ENCODE results near the gene HSPA2. TPM values are rescaled to one million over a fixed set of nuclear protein-coding genes. Genes with fewer than 3 reads are reported as not detected.

HSPA2 gene
- total RNA-seq, 1 donor from 2014 or later, result 11.4 TPM

GRCh38 chr14:64518229-64518628, 22.3 kb upstream of the HSPA2 start:
- DNase-seq (no peak), ATAC-seq (no peak)
- H3K36me3 ChIP-seq, result peaks cover 19% of the 10 kb centered on the region
- H3K4me1 ChIP-seq, result peaks cover 23% of the 10 kb centered on the region
- intact Hi-C loops (cut with DNase I), result no loop called here
- H3K9me3 ChIP-seq, result no peaks in the 10 kb centered on the region
- H3K27me3 ChIP-seq (ENCODE audit: low read depth), result no peaks in the 10 kb centered on the region
- TF ChIP-seq CTCF (IDR thresholded peaks at IDR 0.05), result no peak
- no peak overlapping the region for H3K4me3 ChIP-seq
- H3K27ac ChIP-seq, result no peak overlapping the region

GRCh38 chr14:64520699-64521098, 19.8 kb upstream of the HSPA2 start:
- Histone ChIP-seq H3K36me3 (peaks cover 21% of the 10 kb centered on the region), H3K4me3 (no peak overlapping the region), H3K9me3 (no peaks in the 10 kb centered on the region), H3K27me3 (ENCODE audit: low read depth) (no peaks in the 10 kb centered on the region), H3K27ac (no peak overlapping the region), H3K4me1 (peaks cover 9% of the 10 kb centered on the region)
- intact Hi-C loops (cut with DNase I), result no loop called here
- DNase-seq, result peak; percentile 62
- TF ChIP-seq CTCF (IDR thresholded peaks at IDR 0.05), result no peak
- peak in 1 of 2 donors; percentile 72 for ATAC-seq

- no peaks in the 10 kb centered on the region for H3K4me1 ChIP-seq
- no peak overlapping the region for H3K27ac ChIP-seq
- DNase-seq (no peak), ATAC-seq (no peak)
- H3K9me3 ChIP-seq, result no peaks in the 10 kb centered on the region
- no peaks in the 10 kb centered on the region for H3K27me3 ChIP-seq (ENCODE audit: low read depth)
- TF ChIP-seq CTCF (IDR thresholded peaks at IDR 0.05), result no peak
- intact Hi-C loops (cut with DNase I), result no loop called here
- no peak overlapping the region for H3K4me3 ChIP-seq
- H3K36me3 ChIP-seq, result peaks cover 21% of the 10 kb centered on the region
Measured at GRCh38 chr14:64522591-64523355, 17.8 kb upstream of the HSPA2 start.

GRCh38 chr14:64525354-64525753, 15.2 kb upstream of the HSPA2 start:
- intact Hi-C loops (cut with DNase I), result no loop called here
- no peaks in the 10 kb centered on the region for H3K27me3 ChIP-seq (ENCODE audit: low read depth)
- ATAC-seq (no peak), DNase-seq (no peak)
- TF ChIP-seq CTCF (IDR thresholded peaks at IDR 0.05), result no peak
- H3K4me1 ChIP-seq, result no peaks in the 10 kb centered on the region
- no peaks in the 10 kb centered on the region for H3K9me3 ChIP-seq
- no peak overlapping the region for H3K27ac ChIP-seq
- H3K36me3 ChIP-seq, result peaks cover 21% of the 10 kb centered on the region
- no peak overlapping the region for H3K4me3 ChIP-seq

GRCh38 chr14:64531567-64531966, 9.0 kb upstream of the HSPA2 start:
- Histone ChIP-seq H3K9me3 (no peaks in the 10 kb centered on the region), H3K4me1 (no peaks in the 10 kb centered on the region), H3K4me3 (no peak overlapping the region), H3K27me3 (ENCODE audit: low read depth) (no peaks in the 10 kb centered on the region), H3K36me3 (no peaks in the 10 kb centered on the region), H3K27ac (no peak overlapping the region)
- no peak for TF ChIP-seq CTCF (IDR thresholded peaks at IDR 0.05)
- intact Hi-C loops (cut with DNase I), result no loop called here
- ATAC-seq (no peak), DNase-seq (no peak)
